ENCODE measurements around the gene STXBP6. TPM values are rescaled to one million over a fixed set of nuclear protein-coding genes. Genes with fewer than 3 reads are reported as not detected.
A peak's percentile ranks its signal among the peaks of the same experiment; 100 is the strongest.

The STXBP6 gene
- total and polyA plus RNA-seq, 2 of the 13 experiments (the other 11 are each of a cell fraction or from before 2014, with no cell fraction given), result 35.3 to 42.8 TPM

- TF ChIP-seq MXD4 (CRISPR knock-in tag; IDR thresholded peaks at IDR 0.05) (peak; percentile 33; the same call in 1 of the 2 replicates), ZNF3 (CRISPR knock-in tag; IDR thresholded peaks at IDR 0.05) (no peak), ZSCAN21 (CRISPR knock-in tag; IDR thresholded peaks at IDR 0.05; ENCODE audit: borderline replicate concordance) (no peak), THAP8 (CRISPR knock-in tag; IDR thresholded peaks at IDR 0.05; ENCODE audit: borderline replicate concordance) (no peak; the same call in 1 of the 2 replicates), IRF9 (CRISPR knock-in tag; IDR thresholded peaks at IDR 0.05; ENCODE audit: borderline replicate concordance) (0 out of 2 replicates have a peak, but pooled peaks have one; percentile 14), MAFG (CRISPR knock-in tag; IDR thresholded peaks at IDR 0.05) (no peak), ZNF20 (CRISPR knock-in tag; IDR thresholded peaks at IDR 0.05) (no peak), MAF1 (CRISPR knock-in tag; IDR thresholded peaks at IDR 0.05; ENCODE audit: borderline replicate concordance) (no peak), ZC3H13 (CRISPR knock-in tag; IDR thresholded peaks at IDR 0.05) (peak; percentile 61; the same call in 1 of the 2 replicates), GLI4 (CRISPR knock-in tag; IDR thresholded peaks at IDR 0.05; ENCODE audit: borderline replicate concordance) (0 out of 2 replicates have a peak, but pooled peaks have one; percentile 11), PRMT3 (CRISPR knock-in tag; IDR thresholded peaks at IDR 0.05; ENCODE audit: borderline replicate concordance, low read depth) (no peak), ZNF772 (CRISPR knock-in tag; IDR thresholded peaks at IDR 0.05) (peak; percentile 8; the same call in 1 of the 2 replicates), FOXM1 (CRISPR knock-in tag; IDR thresholded peaks at IDR 0.05) (no peak), RARA (CRISPR knock-in tag; IDR thresholded peaks at IDR 0.05) (peak; percentile 92), MAFF (IDR thresholded peaks at IDR 0.05; ENCODE audit: low read depth, low read length) (no peak), SP2 (CRISPR knock-in tag; IDR thresholded peaks at IDR 0.05) (0 out of 2 replicates have a peak, but pooled peaks have one; percentile 14), ARHGAP35 (CRISPR knock-in tag; IDR thresholded peaks at IDR 0.05; ENCODE audit: borderline replicate concordance) (peak; percentile 18; the same call in 1 of the 2 replicates), MIER2 (CRISPR knock-in tag; IDR thresholded peaks at IDR 0.05) (peak; percentile 62; the same call in 1 of the 2 replicates), RERE (CRISPR knock-in tag; IDR thresholded peaks at IDR 0.05; ENCODE audit: low read depth) (peak; percentile 59), HMG20B (CRISPR knock-in tag; conservative IDR thresholded peaks at IDR 0.05) (no peak; the same call in 1 of the 2 replicates)
- TF ChIP-seq, protein P1, sequence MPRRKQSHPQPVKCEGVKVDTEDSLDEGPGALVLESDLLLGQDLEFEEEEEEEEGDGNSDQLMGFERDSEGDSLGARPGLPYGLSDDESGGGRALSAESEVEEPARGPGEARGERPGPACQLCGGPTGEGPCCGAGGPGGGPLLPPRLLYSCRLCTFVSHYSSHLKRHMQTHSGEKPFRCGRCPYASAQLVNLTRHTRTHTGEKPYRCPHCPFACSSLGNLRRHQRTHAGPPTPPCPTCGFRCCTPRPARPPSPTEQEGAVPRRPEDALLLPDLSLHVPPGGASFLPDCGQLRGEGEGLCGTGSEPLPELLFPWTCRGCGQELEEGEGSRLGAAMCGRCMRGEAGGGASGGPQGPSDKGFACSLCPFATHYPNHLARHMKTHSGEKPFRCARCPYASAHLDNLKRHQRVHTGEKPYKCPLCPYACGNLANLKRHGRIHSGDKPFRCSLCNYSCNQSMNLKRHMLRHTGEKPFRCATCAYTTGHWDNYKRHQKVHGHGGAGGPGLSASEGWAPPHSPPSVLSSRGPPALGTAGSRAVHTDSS (CRISPR knock-in tag; conservative IDR thresholded peaks at IDR 0.05), result no peak
Observed at GRCh38 chr14:24817212-24818057, 232.5 kb downstream of the STXBP6 start (continued).

Measured in HepG2 (cell line).